ENCODE data around the gene TBC1D20. TPM values are rescaled to one million over a fixed set of nuclear protein-coding genes. Genes with fewer than 3 reads are reported as not detected.
"Not testable (repeated sequence)": the region's sequence is repeated elsewhere in the genome, so short reads cannot be mapped to it uniquely, and the experiment has no call there.

TBC1D20 gene
- total RNA-seq, 1 donor from 2014 or later, result 24.1 TPM

GRCh38 chr20:389220-389619 is 73.1 kb downstream of the TBC1D20 start:
- no peaks in the 10 kb centered on the region for H3K4me1 Mint-ChIP-seq
- CTCF ChIA-PET, result no interaction called here
- no peak for ATAC-seq (ENCODE audit: low read depth)
- no peak for TF ChIP-seq CTCF (IDR thresholded peaks at IDR 0.05)
- POLR2A ChIA-PET, result no interaction called here
- intact Hi-C loops (cut with micrococcal nuclease), result no loop called here
- no peaks in the 10 kb centered on the region for H3K9me3 Mint-ChIP-seq
- H3K36me3 Mint-ChIP-seq (ENCODE audit: low read depth), result peaks cover 66% of the 10 kb centered on the region
- no peaks in the 10 kb centered on the region for H3K27me3 Mint-ChIP-seq
- no peak for DNase-seq
- H3K27ac Mint-ChIP-seq, result no peak overlapping the region
- no peak overlapping the region for H3K4me3 Mint-ChIP-seq

GRCh38 chr20:388034-388994 is 74.0 kb downstream of the TBC1D20 start:
- POLR2A ChIA-PET, result no interaction called here
- TF ChIP-seq CTCF (IDR thresholded peaks at IDR 0.05), result no peak
- Mint-ChIP-seq H3K4me1 (peaks cover 2% of the 10 kb centered on the region), H3K27ac (no peak overlapping the region), H3K27me3 (no peaks in the 10 kb centered on the region), H3K36me3 (ENCODE audit: low read depth) (peaks cover 59% of the 10 kb centered on the region), H3K4me3 (no peak overlapping the region), H3K9me3 (no peaks in the 10 kb centered on the region)
- DNase-seq (no peak), ATAC-seq (ENCODE audit: low read depth) (no peak)
- CTCF ChIA-PET, result no interaction called here
- intact Hi-C loops (cut with micrococcal nuclease), result no loop called here

GRCh38 chr20:387520-387919 is 74.8 kb downstream of the TBC1D20 start:
- ChIA-PET POLR2A (no interaction called here), CTCF (no interaction called here)
- Mint-ChIP-seq H3K4me3 (no peak overlapping the region), H3K9me3 (no peaks in the 10 kb centered on the region), H3K27ac (no peak overlapping the region), H3K4me1 (peaks cover 6% of the 10 kb centered on the region), H3K36me3 (ENCODE audit: low read depth) (peaks cover 51% of the 10 kb centered on the region), H3K27me3 (no peaks in the 10 kb centered on the region)
- DNase-seq (no peak), ATAC-seq (ENCODE audit: low read depth) (no peak)
- TF ChIP-seq CTCF (IDR thresholded peaks at IDR 0.05), result no peak
- intact Hi-C loops (cut with micrococcal nuclease), result no loop called here

- POLR2A ChIA-PET; H3K27me3 Mint-ChIP-seq; intact Hi-C loops (cut with micrococcal nuclease); H3K9me3 Mint-ChIP-seq; DNase-seq; ATAC-seq (ENCODE audit: low read depth); CTCF ChIA-PET; H3K27ac Mint-ChIP-seq; H3K4me3 Mint-ChIP-seq: not testable (repeated sequence)
- Mint-ChIP-seq H3K36me3 (ENCODE audit: low read depth) (peaks cover 42% of the 10 kb centered on the region), H3K4me1 (peaks cover 12% of the 10 kb centered on the region)
These were observed 75.7 kb downstream of the TBC1D20 start for GRCh38 chr20:386634-387033.

Other genes starting within 250 kb of the TBC1D20 start
- gene DEFB129, start 235.3 kb downstream of the TBC1D20 start, total RNA-seq, result not detected in 2 replicates
- not detected in 2 replicates for gene DEFB132, start 204.8 kb downstream of the TBC1D20 start, total RNA-seq
- gene C20orf96, start 171.8 kb downstream of the TBC1D20 start, total RNA-seq, result 5.3 and 5.5 TPM in 2 replicates
- gene ZCCHC3, start 165.0 kb downstream of the TBC1D20 start, total RNA-seq, result 25.9 and 28.1 TPM in 2 replicates
- gene SOX12, start 137.0 kb downstream of the TBC1D20 start, total RNA-seq, result 6.1 and 6.2 TPM in 2 replicates
- 7.6 and 12.8 TPM in 2 replicates for gene NRSN2, start 115.4 kb downstream of the TBC1D20 start, total RNA-seq
- 13.3 and 14.0 TPM in 2 replicates for gene TRIB3, start 81.8 kb downstream of the TBC1D20 start, total RNA-seq
- 92.7 and 100 TPM in 2 replicates for gene RBCK1, start 54.2 kb downstream of the TBC1D20 start, total RNA-seq
- gene CSNK2A1, start 81.3 kb upstream of the TBC1D20 start, total RNA-seq, result 130 and 140 TPM in 2 replicates
- gene TCF15, start 147.8 kb upstream of the TBC1D20 start, total RNA-seq, result not detected in 2 replicates
- 6.1 and 7.4 TPM in 2 replicates for gene SRXN1, start 190.7 kb upstream of the TBC1D20 start, total RNA-seq
- gene SCRT2, start 213.3 kb upstream of the TBC1D20 start, total RNA-seq, result not detected in 2 replicates